BE2C (cell line): ENCODE data around the gene CXCR5.

ENCODE experiments used
- DNase-seq: peaks from one replicate; pipeline ENCODE4 v3.0.0-alpha.2; 2020
- H3K27me3 ChIP-seq: fragments of 250-450 bp; sonication (Bioruptor Pico); 2 replicates; pipeline ENCODE4 v1.5.1; 2020; ENCODE audit warnings: mild to moderate bottlenecking
- H3K36me3 ChIP-seq: fragments of 250-450 bp; sonication (Bioruptor Pico); 2 replicates; pipeline ENCODE4 v1.5.1; 2020; ENCODE audit warnings: mild to moderate bottlenecking
- H3K4me1 ChIP-seq: fragments of 250-450 bp; sonication (Bioruptor Pico); 2 replicates; pipeline ENCODE4 v1.5.1; 2020
- H3K4me3 ChIP-seq: 2 replicates; pipeline ENCODE4 v1.5.1; 2011; ENCODE audit warnings: low read depth, low read length
- H3K9me3 ChIP-seq: fragments of 250-450 bp; sonication (Bioruptor Pico); 2 replicates; pipeline ENCODE4 v1.5.1; 2020
- CTCF ChIP-seq: IDR thresholded peaks from 2 replicates; pipeline ENCODE4 v1.5.1; 2012; ENCODE audit warnings: mild to moderate bottlenecking, low read depth, low read length

The CXCR5 gene

DNA sequence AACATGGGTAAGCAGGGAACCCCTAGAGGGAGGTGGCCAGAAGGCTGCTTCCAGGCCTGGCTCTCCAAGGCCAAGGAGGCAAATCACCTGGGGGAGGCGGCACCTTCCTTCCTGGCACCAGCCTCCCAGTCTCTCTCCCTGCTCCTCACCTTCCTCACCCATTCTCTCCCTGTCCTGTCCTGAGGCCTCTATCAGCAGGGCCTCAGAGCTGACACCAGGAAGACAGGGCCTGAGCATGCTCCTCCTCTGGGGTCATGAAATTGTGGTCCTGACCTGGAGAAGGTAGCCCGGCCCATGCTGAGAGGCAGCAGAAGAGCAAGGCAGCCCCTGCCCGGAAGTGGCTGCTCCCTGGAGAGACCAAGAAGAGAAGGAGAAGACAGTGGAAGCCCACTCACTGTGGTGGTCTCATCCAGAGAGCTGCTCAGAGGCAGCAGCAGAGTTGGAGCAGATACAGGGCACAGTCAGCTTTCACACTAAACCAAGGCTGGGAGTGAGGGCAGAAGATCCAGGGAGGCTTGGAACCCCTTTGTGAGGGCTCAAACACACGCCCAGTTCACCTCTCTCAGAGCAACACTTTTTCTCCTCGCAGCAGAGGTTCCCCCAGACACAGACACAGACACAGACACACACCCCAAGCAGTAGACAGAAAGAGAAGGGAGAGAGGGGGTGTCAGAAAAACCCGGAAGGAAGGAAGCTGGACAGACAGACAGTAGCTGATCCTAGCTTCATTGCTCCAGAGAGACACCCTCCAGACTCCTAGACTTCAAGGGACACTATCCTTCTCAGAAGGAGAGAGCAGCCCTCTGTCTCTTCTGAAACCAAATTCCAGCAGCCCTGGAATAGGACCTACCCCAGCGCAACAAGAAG, 40.3 kb downstream of the CXCR5 start:
- H3K27me3 ChIP-seq = no peaks in the 10 kb centered on the region
- no peaks in the 10 kb centered on the region for H3K9me3 ChIP-seq
- TF ChIP-seq CTCF = no peak
- H3K4me1 ChIP-seq = peaks cover 53% of the 10 kb centered on the region
- H3K36me3 ChIP-seq = no peaks in the 10 kb centered on the region
- H3K4me3 ChIP-seq = peak overlapping the region; percentile 92
- DNase-seq = no peak

- Histone ChIP-seq H3K36me3 (no peaks in the 10 kb centered on the region), H3K4me1 (peaks cover 44% of the 10 kb centered on the region), H3K4me3 (peak overlapping the region; percentile 92), H3K9me3 (no peaks in the 10 kb centered on the region), H3K27me3 (no peaks in the 10 kb centered on the region)
- DNase-seq = peak; percentile 77
- TF ChIP-seq CTCF = no peak
Observed at GRCh38 chr11:118924591-118925585, 41.2 kb downstream of the CXCR5 start.

DNA sequence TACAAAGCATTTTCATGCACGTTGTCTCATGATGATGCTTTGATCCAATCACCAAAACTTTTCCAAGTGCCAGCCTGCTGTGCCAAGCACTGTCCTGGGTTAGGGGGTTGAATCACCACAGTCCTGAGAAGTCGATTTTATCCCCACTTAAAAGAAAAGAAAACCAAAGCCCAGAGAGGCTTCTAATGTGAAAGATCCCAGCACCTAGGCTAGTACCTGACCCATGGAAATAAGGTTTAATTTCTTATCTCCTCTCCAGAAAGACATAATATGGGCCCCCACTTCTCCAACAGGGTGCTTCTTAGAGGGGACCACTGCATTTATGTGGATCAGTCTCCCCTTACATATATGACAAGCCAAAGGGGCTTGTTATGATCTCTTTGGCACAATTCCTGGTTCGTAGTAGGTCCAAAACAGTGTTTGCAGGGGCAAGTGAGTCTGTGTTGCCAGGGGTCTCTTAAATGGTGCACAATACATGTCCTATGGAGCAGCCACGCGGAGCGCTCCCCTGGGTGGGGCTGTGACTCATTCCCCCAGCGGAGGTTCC, 43.9 kb downstream of the CXCR5 start:
- DNase-seq = no peak
- Histone ChIP-seq H3K9me3 (no peaks in the 10 kb centered on the region), H3K4me3 (peak overlapping the region; percentile 77), H3K27me3 (no peaks in the 10 kb centered on the region), H3K4me1 (peaks cover 17% of the 10 kb centered on the region), H3K36me3 (no peaks in the 10 kb centered on the region)
- TF ChIP-seq CTCF = no peak

DNA sequence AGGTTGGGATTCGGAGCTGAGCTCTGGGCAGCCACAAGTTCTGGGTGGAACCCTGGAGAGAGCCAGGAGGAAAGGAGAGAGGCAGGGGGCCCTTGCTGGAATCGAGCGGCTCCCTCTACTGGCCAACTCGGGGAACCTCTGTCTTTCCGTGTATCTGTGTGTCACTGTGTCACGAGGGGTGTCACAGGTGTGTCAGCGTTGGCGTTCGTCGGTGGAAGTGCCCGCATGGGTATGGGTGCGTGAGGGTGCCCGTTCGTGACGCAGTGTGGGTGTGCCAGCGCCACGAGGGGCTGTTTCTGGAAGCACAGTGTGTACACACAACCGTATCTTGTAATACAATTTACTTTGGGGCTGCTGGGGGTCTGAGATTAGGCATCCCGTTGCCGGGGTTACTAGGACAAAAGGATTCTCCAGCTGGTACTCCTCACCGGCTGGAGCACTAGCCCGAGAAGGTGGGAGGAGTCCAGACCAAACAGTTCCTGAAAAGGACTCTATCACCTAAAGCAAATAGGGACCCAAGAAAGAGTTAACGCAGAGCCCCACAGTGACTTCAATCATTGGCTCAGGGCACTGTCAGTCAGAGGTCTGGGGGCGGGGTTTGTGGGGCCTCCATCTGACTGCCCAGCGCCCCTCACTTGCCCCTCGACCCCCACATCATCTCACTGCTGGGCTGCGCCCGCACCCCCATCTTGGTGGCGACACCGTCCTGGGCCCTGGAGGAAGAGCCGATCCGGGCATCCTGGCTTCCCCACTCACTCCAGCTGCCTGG, 44.6 kb downstream of the CXCR5 start:
- peak; percentile 95 for TF ChIP-seq CTCF
- peak; percentile 89 for DNase-seq
- H3K27me3 ChIP-seq = no peaks in the 10 kb centered on the region
- peak overlapping the region; percentile 77 for H3K4me3 ChIP-seq
- H3K36me3 ChIP-seq = no peaks in the 10 kb centered on the region
- no peaks in the 10 kb centered on the region for H3K9me3 ChIP-seq
- peaks cover 11% of the 10 kb centered on the region for H3K4me1 ChIP-seq

DNA sequence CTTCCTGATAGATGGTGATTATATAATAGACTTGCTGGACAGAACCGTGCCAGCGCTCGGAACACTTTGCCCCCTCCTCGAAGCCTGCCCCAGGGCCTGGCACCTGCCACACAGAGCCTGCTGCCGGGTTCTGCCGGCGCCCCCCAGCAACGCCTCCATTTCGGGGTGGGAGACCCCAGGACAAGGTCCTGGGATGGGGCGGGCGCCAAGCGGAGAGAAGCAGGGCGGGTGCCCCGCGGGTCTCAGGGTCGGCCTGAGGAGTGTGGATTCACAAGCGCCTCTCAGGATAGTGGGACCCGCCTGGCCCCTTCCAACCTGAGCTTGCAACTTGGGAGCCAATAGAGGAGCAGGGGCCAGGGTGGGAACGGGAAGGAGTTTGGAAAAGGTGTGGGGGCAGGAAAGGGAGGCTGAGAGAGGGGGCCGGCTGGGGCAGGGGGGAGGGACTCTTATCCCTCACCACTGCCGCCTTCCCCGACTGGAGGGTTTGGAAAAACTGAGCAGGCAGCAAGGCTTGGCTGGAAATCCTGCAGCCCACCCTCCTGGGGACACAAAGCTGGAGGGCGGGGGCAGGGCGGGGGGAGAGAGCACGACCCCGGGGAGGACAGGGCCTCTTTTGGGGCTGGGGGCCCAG, 45.3 kb downstream of the CXCR5 start:
- Histone ChIP-seq H3K36me3 (no peaks in the 10 kb centered on the region), H3K4me1 (peaks cover 6% of the 10 kb centered on the region; the same call in 1 of the 2 replicates), H3K4me3 (peak overlapping the region; percentile 77), H3K27me3 (no peaks in the 10 kb centered on the region), H3K9me3 (no peaks in the 10 kb centered on the region)
- DNase-seq = peak; percentile 73
- TF ChIP-seq CTCF = 0 out of 2 replicates have a peak, but pooled peaks have one; percentile 14
